Lung (tissue), 12 donors: ENCODE measurements around the gene CHN2. TPM values are rescaled to one million over a fixed set of nuclear protein-coding genes. Genes with fewer than 3 reads are reported as not detected.
A peak's percentile ranks its signal among the peaks of the same experiment; 100 is the strongest.

Experiments used
- ATAC-seq: fragments of 200-7000 bp; cut with Tn5 transposase; one replicate; pipeline ENCODE4 v1.9.1; 2020; ENCODE audit warnings: moderate number of reproducible peaks; ENCODE audit not compliant: insufficient read depth, low FRiP score
- DNase-seq, 3 donors: peaks; one replicate each; pipeline ENCODE4 v3.0.0-alpha.2; 2013 to 2017
- H3K27ac ChIP-seq, 2 donors: one replicate each; pipeline ENCODE4 v1.5.1; 2013; ENCODE audit warnings: mild to moderate bottlenecking in 2 of 2, moderate library complexity in 2 of 2, control low read depth in 1 of 2, inconsistent platforms in 1 of 2, low read depth in 1 of 2, low read length in 1 of 2
- H3K27me3 ChIP-seq, 3 donors: one replicate each; pipeline ENCODE4 v1.5.1; 2013; ENCODE audit warnings: low read length in 2 of 3; ENCODE audit not compliant: control insufficient read depth in 3 of 3, insufficient read depth in 3 of 3
- H3K36me3 ChIP-seq, 4 donors: one replicate each; pipeline ENCODE4 v1.5.1; 2013; ENCODE audit warnings: low read length in 4 of 4, mild to moderate bottlenecking in 1 of 4, moderate library complexity in 1 of 4; ENCODE audit not compliant: control insufficient read depth in 4 of 4, insufficient read depth in 4 of 4
- H3K4me1 ChIP-seq, 5 donors: one replicate each; pipeline ENCODE4 v1.5.1; 2013; ENCODE audit warnings: low read length in 5 of 5, mild to moderate bottlenecking in 2 of 5, moderate library complexity in 1 of 5; ENCODE audit not compliant: control insufficient read depth in 5 of 5, insufficient read depth in 5 of 5
- H3K4me3 ChIP-seq: one replicate; pipeline ENCODE4 v1.5.1; 2013; ENCODE audit warnings: mild to moderate bottlenecking, control low read depth, moderate library complexity
- H3K9ac ChIP-seq, 2 donors: one replicate each; pipeline ENCODE4 v1.5.1; 2013; ENCODE audit warnings: low read length in 2 of 2, control low read depth in 1 of 2; ENCODE audit not compliant: insufficient read depth in 1 of 2
- H3K9me3 ChIP-seq, 4 donors: one replicate each; pipeline ENCODE4 v1.5.1; 2013; ENCODE audit warnings: low read length in 3 of 4, mild to moderate bottlenecking in 1 of 4, moderate library complexity in 1 of 4; ENCODE audit not compliant: control insufficient read depth in 4 of 4, insufficient read depth in 3 of 4
- WGBS, 2 donors: extraction: QIAGEN DNeasy Blood & Tissue Kit; methylation state at CpG; one replicate each; pipeline ENCODE4 v1.1.7; 2013; 5-methylcytosine and 5-hydroxymethylcytosine counted together
- polyA plus RNA-seq, 2 donors: library from polyadenylated mRNA; stranded (reverse); fragments of 200-250 nt; gene quantifications; one replicate each; pipeline ENCODE4 v1.2.1, GENCODE V29; 2013
- total RNA-seq, 2 donors: library from RNA; depleted of rRNA in 1 of 2; stranded (reverse); fragments of >200 nt in 1 of 2; gene quantifications; one replicate each; pipeline ENCODE4 v1.2.1, GENCODE V29; 2014 to 2021
- TF ChIP-seq, protein P1 (sequence below): IDR thresholded peaks from 2 replicates; pipeline ENCODE4 v1.5.1; 2012; ENCODE audit warnings: mild to moderate bottlenecking; ENCODE audit errors: control extremely low read depth, extremely low read depth
- donor health status: control.
- donor health status: control.
- donor health status: Bipolar disorder and iron deficiency.
- donor health status: healthy.
- donor health status: DM: yes; HTN: yes; CAD: no.

CHN2 gene
- total and polyA plus RNA-seq, 4 donors, result 3.2 to 11.0 (median 6.7) TPM

DNA sequence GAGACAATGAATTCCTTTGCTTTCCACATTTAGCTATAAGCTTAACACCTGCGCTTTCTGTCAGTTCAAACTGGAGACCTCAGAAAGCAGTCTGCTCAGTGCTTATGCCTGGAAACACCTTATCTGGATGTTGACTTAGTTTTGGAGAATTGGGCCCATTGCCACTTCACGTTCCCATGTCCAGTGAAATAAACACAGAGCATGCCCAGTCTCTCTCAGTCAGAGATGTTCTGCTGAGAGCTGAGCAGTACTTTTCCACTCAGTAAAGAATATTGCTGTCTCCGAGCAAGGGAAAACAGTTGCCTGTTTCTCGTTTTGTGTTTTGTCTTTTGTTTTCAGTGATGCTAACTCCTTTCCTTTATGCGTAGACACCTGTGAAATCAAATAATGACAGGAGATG lies 285.9 kb downstream of the CHN2 start:
- no peak overlapping the region for H3K9ac ChIP-seq
- ATAC-seq, result no peak
- H3K27ac ChIP-seq, result peak overlapping the region in 1 of 2 donors; percentile 69

DNA sequence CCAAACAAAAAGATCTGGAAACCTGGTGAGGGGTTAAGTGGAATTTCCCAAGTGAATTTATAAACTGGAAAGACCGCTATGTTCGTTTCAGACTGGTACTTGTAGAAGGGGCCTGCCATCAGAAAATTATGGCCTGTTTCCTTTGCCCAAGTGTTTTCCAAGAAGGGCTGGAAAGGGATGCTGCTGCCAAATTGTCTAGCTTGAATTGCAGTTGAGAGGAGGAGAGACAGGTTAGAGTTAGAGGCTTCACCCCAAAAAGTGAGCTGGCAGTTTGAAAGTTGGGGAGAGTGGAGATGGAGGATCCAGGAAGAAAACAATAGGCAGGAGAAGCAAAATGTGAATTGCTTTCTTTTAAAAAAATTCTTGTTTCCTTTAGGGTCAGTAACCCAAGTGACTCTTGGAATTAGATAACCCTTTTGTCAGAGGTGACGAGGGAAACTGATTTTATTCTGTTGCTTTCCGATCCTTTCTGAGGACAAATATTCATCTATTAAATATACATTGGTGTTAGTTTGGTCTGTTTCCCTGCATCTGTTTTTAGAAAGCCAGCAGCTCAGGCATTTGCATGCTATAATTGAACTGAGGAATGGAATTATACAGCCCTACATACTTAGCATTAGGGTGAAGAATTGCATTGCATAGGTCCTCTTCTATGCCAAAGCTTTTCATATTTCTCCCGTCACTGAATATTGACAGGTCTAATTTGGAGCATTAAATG lies 286.5 kb downstream of the CHN2 start:
- TF ChIP-seq, protein P1, sequence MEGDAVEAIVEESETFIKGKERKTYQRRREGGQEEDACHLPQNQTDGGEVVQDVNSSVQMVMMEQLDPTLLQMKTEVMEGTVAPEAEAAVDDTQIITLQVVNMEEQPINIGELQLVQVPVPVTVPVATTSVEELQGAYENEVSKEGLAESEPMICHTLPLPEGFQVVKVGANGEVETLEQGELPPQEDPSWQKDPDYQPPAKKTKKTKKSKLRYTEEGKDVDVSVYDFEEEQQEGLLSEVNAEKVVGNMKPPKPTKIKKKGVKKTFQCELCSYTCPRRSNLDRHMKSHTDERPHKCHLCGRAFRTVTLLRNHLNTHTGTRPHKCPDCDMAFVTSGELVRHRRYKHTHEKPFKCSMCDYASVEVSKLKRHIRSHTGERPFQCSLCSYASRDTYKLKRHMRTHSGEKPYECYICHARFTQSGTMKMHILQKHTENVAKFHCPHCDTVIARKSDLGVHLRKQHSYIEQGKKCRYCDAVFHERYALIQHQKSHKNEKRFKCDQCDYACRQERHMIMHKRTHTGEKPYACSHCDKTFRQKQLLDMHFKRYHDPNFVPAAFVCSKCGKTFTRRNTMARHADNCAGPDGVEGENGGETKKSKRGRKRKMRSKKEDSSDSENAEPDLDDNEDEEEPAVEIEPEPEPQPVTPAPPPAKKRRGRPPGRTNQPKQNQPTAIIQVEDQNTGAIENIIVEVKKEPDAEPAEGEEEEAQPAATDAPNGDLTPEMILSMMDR, result no peak
- H3K4me1 ChIP-seq, result peaks cover 5 to 59% (median 13%) of the 10 kb centered on the region in 5 donors
- 64 to 68% methylated on average over 5 of the region's 5 CpGs for WGBS, 2 donors
- H3K27me3 ChIP-seq, result peaks cover 0 to 12% (median 0%) of the 10 kb centered on the region in 3 donors
- peak overlapping the region; percentile 11 to 69 for H3K27ac ChIP-seq
- H3K36me3 ChIP-seq, result no peaks in the 10 kb centered on the region
- no peaks in the 10 kb centered on the region for H3K9me3 ChIP-seq
- no peak for ATAC-seq
- H3K4me3 ChIP-seq, result no peak overlapping the region
- no peak overlapping the region for H3K9ac ChIP-seq
- no peak for DNase-seq

More for the DNA sequence above, 285.9 kb downstream of the CHN2 start:
- peaks cover 0 to 10% (median 0%) of the 10 kb centered on the region in 3 donors for H3K27me3 ChIP-seq
- H3K4me1 ChIP-seq, result peaks cover 5 to 53% (median 11%) of the 10 kb centered on the region in 5 donors
- no peak overlapping the region for H3K4me3 ChIP-seq
- DNase-seq, result peak; percentile 31 to 72 (median 57)
- no peaks in the 10 kb centered on the region for H3K36me3 ChIP-seq
- no peaks in the 10 kb centered on the region for H3K9me3 ChIP-seq
- WGBS, 2 donors, result 58 to 70% methylated on average over 5 of the region's 5 CpGs
- TF ChIP-seq, protein P1, result no peak

GRCh38 chr7:29482056-29482455 lies 287.5 kb downstream of the CHN2 start:
- ATAC-seq (no peak), DNase-seq (no peak)
- 70 to 88% methylated on average over 4 of the region's 4 CpGs for WGBS, 2 donors
- TF ChIP-seq, protein P1, result no peak
- Histone ChIP-seq H3K36me3 (no peaks in the 10 kb centered on the region), H3K4me1 (peaks cover 5 to 59% (median 10%) of the 10 kb centered on the region in 5 donors), H3K27me3 (peaks cover 0 to 12% (median 0%) of the 10 kb centered on the region in 3 donors), H3K27ac (no peak overlapping the region), H3K9ac (no peak overlapping the region), H3K9me3 (no peaks in the 10 kb centered on the region), H3K4me3 (no peak overlapping the region)
